ENCODE measurements around the gene INAFM1.

The INAFM1 gene

GRCh38 chr19:47313754-47314295 lies 39.1 kb downstream of the INAFM1 start:
- FAIRE-seq: no peak

GRCh38 chr19:47315125-47315821 lies 40.6 kb downstream of the INAFM1 start:
- FAIRE-seq: no peak

- no peak for FAIRE-seq
Observed at GRCh38 chr19:47316513-47316912, 41.8 kb downstream of the INAFM1 start.

GRCh38 chr19:47319923-47320871 lies 45.5 kb downstream of the INAFM1 start:
- no peak for FAIRE-seq

GRCh38 chr19:47321630-47322029 lies 46.9 kb downstream of the INAFM1 start:
- FAIRE-seq: no peak

GRCh38 chr19:47322058-47322457 lies 47.4 kb downstream of the INAFM1 start:
- no peak for FAIRE-seq

- no peak for FAIRE-seq
Observed at GRCh38 chr19:47323409-47323808, 48.7 kb downstream of the INAFM1 start.

GRCh38 chr19:47323872-47324271 lies 49.2 kb downstream of the INAFM1 start:
- no peak for FAIRE-seq

- FAIRE-seq: no peak
Observed at GRCh38 chr19:47324502-47324901, 49.8 kb downstream of the INAFM1 start.
